Type B pancreatic cell (in vitro differentiated cells): ENCODE measurements around the gene CAPN15. TPM values are rescaled to one million over a fixed set of nuclear protein-coding genes. Genes with fewer than 3 reads are reported as not detected.

Experiments used
- DNase-seq: peaks from one replicate; pipeline ENCODE4 v3.0.0; 2021; ENCODE audit warnings: mixed read lengths; ENCODE audit not compliant: unreplicated experiment; ENCODE audit errors: extremely low spot score
- H3K27ac Mint-ChIP-seq: 2 replicates; pipeline ENCODE4 v1.8.0; 2021; ENCODE audit warnings: mild to moderate bottlenecking, mixed read lengths
- H3K27me3 Mint-ChIP-seq: 2 replicates; pipeline ENCODE4 v1.8.0; 2021; ENCODE audit warnings: mixed read lengths
- H3K36me3 Mint-ChIP-seq: 2 replicates; pipeline ENCODE4 v1.8.0; 2021; ENCODE audit warnings: mixed read lengths
- H3K4me1 Mint-ChIP-seq: one replicate; pipeline ENCODE4 v1.8.0; 2021; ENCODE audit warnings: mixed read lengths; ENCODE audit not compliant: unreplicated experiment
- H3K4me3 Mint-ChIP-seq: 2 replicates; pipeline ENCODE4 v1.8.0; 2021; ENCODE audit warnings: mild to moderate bottlenecking, mixed read lengths
- H3K9me3 Mint-ChIP-seq: 2 replicates; pipeline ENCODE4 v1.8.0; 2021; ENCODE audit warnings: mixed read lengths
- CTCF ChIP-seq: fragments of 200-600 bp; sonication (generic); conservative IDR thresholded peaks from 2 replicates; pipeline ENCODE4 v1.5.0; 2021; ENCODE audit warnings: antibody characterized with exemption, mild to moderate bottlenecking
- total RNA-seq: library from RNA; stranded (reverse); gene quantifications from 2 replicates; pipeline ENCODE4 v1.2.1, GENCODE V29; 2021; ENCODE audit warnings: low replicate concordance

Gene CAPN15
- total RNA-seq, 1 donor from 2014 or later = 52.3 TPM

GRCh38 chr16:525123-525519 is 2.4 kb upstream of the CAPN15 start:
- H3K4me1 Mint-ChIP-seq = peaks cover 4% of the 10 kb centered on the region
- no peaks in the 10 kb centered on the region for H3K36me3 Mint-ChIP-seq
- H3K27me3 Mint-ChIP-seq = no peaks in the 10 kb centered on the region
- TF ChIP-seq CTCF = no peak
- H3K9me3 Mint-ChIP-seq = no peaks in the 10 kb centered on the region
- peak overlapping the region; percentile 95 for H3K27ac Mint-ChIP-seq
- H3K4me3 Mint-ChIP-seq = peak overlapping the region; percentile 80
- DNase-seq = no peak

- TF ChIP-seq CTCF = no peak
- no peak for DNase-seq
- Mint-ChIP-seq H3K27me3 (no peaks in the 10 kb centered on the region), H3K9me3 (no peaks in the 10 kb centered on the region), H3K36me3 (no peaks in the 10 kb centered on the region), H3K27ac (peak overlapping the region; percentile 95), H3K4me3 (peak overlapping the region; percentile 80), H3K4me1 (peaks cover 4% of the 10 kb centered on the region)
Observed at GRCh38 chr16:525520-526180, 1.9 kb upstream of the CAPN15 start.

GRCh38 chr16:526181-527014 is 1.1 kb upstream of the CAPN15 start:
- Mint-ChIP-seq H3K9me3 (no peaks in the 10 kb centered on the region), H3K27me3 (no peaks in the 10 kb centered on the region)
- DNase-seq = no peak

GRCh38 chr16:528111-529011 is 849 bp downstream of the CAPN15 start:
- Mint-ChIP-seq H3K36me3 (no peaks in the 10 kb centered on the region), H3K4me1 (peaks cover 4% of the 10 kb centered on the region), H3K27me3 (no peaks in the 10 kb centered on the region), H3K27ac (peak overlapping the region; percentile 90), H3K4me3 (peak overlapping the region; percentile 90), H3K9me3 (no peaks in the 10 kb centered on the region)
- TF ChIP-seq CTCF = no peak
- no peak for DNase-seq

More at GRCh38 chr16:526181-527014, 1.1 kb upstream of the CAPN15 start:
- TF ChIP-seq CTCF = no peak
- H3K36me3 Mint-ChIP-seq = no peaks in the 10 kb centered on the region
- peaks cover 4% of the 10 kb centered on the region for H3K4me1 Mint-ChIP-seq
- peak overlapping the region; percentile 95 for H3K4me3 Mint-ChIP-seq
- peak overlapping the region; percentile 95 for H3K27ac Mint-ChIP-seq

GRCh38 chr16:529012-529575 is 1.6 kb downstream of the CAPN15 start:
- DNase-seq = no peak
- Mint-ChIP-seq H3K4me3 (peak overlapping the region; percentile 90), H3K36me3 (no peaks in the 10 kb centered on the region), H3K4me1 (peaks cover 4% of the 10 kb centered on the region), H3K9me3 (no peaks in the 10 kb centered on the region), H3K27ac (peak overlapping the region; percentile 90), H3K27me3 (no peaks in the 10 kb centered on the region)
- TF ChIP-seq CTCF = no peak
